NOMO-1 (cell line): Measurements from ENCODE around the gene SDC1.

Experiments used
- DNase-seq, 2 experiments: peaks; one replicate each; lab custom pipeline; 2025; ENCODE audit not compliant: unreplicated experiment in 2 of 2; lab: John Stamatoyannopoulos, UW

Gene SDC1

GRCh38 chr2:20186855-20187187, 38.1 kb downstream of the SDC1 start:
- DNase-seq = no peak

GRCh38 chr2:20186078-20186854, 38.7 kb downstream of the SDC1 start:
- DNase-seq = peak; percentile 92 to 94

GRCh38 chr2:20185176-20186022, 39.5 kb downstream of the SDC1 start:
- DNase-seq = peak in 1 of 2 experiments; percentile 18

GRCh38 chr2:20184067-20184938, 40.6 kb downstream of the SDC1 start:
- no peak for DNase-seq

GRCh38 chr2:20183373-20183772, 41.6 kb downstream of the SDC1 start:
- no peak for DNase-seq

GRCh38 chr2:20182241-20182931, 42.5 kb downstream of the SDC1 start:
- DNase-seq = no peak

- no peak for DNase-seq
Observed at GRCh38 chr2:20181761-20182160, 43.2 kb downstream of the SDC1 start.

- no peak for DNase-seq
Observed at GRCh38 chr2:20180676-20181648, 44.0 kb downstream of the SDC1 start.

- no peak for DNase-seq
Observed at GRCh38 chr2:20179755-20180594, 45.0 kb downstream of the SDC1 start.

- DNase-seq = no peak
Observed at GRCh38 chr2:20179466-20179754, 45.5 kb downstream of the SDC1 start.

GRCh38 chr2:20178666-20179465, 46.1 kb downstream of the SDC1 start:
- DNase-seq = no peak

GRCh38 chr2:20178249-20178607, 46.7 kb downstream of the SDC1 start:
- no peak for DNase-seq

- DNase-seq = no peak
Observed at GRCh38 chr2:20177556-20178248, 47.2 kb downstream of the SDC1 start.

- no peak for DNase-seq
Observed at GRCh38 chr2:20176760-20177159, 48.2 kb downstream of the SDC1 start.

- DNase-seq = no peak
Observed at GRCh38 chr2:20175931-20176330, 49.0 kb downstream of the SDC1 start.

- DNase-seq = no peak
Observed at GRCh38 chr2:20175267-20175666, 49.7 kb downstream of the SDC1 start.

GRCh38 chr2:20174410-20174809, 50.5 kb downstream of the SDC1 start:
- no peak for DNase-seq
